Measurements from ENCODE around the gene SLC17A4. TPM values are rescaled to one million over a fixed set of nuclear protein-coding genes. Genes with fewer than 3 reads are reported as not detected.

The SLC17A4 gene
- total and polyA plus RNA-seq, 7 donors, result under 0.01 to 24.7 (median 10.6) TPM; not detected in 3

DNA sequence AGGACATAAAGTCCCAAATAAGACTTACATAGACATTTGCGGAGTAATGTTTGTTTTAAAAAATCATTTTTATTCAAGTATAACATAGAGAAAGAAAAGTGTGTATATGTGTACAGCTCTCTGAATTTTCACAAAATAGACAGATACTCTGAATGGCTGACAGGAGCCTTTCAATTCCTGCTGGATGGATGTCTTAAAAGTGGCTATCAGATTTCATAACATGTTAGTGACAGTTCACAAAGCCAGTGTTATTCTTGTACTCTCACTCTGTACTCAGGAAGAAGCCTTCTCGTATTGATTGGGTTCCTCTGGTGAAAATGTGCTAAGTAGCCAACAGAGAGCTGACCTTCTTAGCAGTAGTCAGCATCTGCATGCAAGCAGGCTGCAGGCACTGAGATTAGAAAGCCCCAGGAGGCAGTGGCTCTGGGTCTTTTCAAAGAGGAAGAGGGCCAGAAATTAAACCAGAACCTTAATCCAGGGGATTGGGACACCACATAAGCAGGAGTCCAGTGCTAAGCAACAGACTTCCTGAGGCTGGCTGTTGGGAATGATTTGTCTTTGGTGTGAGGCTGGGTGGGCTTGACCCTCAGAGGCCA is 19.7 kb downstream of the SLC17A4 start:
- intact Hi-C loops (cut with DNase I), result no loop called here
- no peak overlapping the region for H3K4me3 ChIP-seq
- H3K4me1 ChIP-seq, result no peaks in the 10 kb centered on the region
- TF ChIP-seq EP300 (IDR thresholded peaks at IDR 0.05), result no peak
- no peak overlapping the region for H3K27ac ChIP-seq
- peaks cover 0 to 3% (median 0%) of the 10 kb centered on the region in 3 donors for H3K27me3 ChIP-seq
- no peak for DNase-seq
- H3K36me3 ChIP-seq, result no peaks in the 10 kb centered on the region
- H3K9me3 ChIP-seq, result no peaks in the 10 kb centered on the region
- 64 to 74% methylated on average over 2 of the region's 2 CpGs for whole genome bisulfite sequencing, 2 donors

DNA sequence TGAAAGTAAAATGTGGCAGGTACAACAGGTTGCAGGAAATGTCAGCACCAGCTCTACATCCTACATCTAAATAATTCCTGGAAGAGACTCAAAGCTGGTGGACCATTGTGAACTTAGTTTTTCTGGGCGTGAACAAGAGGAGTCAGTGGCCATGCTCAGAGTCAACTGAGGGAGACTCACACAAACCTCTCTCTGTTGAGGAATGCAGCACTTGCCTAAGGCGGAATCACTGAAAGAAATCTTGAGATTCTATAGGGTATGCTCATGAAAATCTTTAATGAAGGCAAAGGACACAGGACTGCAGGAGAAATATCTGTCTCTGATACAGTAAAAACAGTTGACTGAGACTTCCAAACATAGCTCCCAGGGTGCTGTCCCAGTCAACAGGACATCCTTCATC is 22.5 kb downstream of the SLC17A4 start:
- Histone ChIP-seq H3K27ac (no peak overlapping the region), H3K36me3 (no peaks in the 10 kb centered on the region), H3K27me3 (peaks cover 0 to 3% (median 0%) of the 10 kb centered on the region in 3 donors), H3K9me3 (no peaks in the 10 kb centered on the region), H3K4me3 (no peak overlapping the region), H3K4me1 (no peaks in the 10 kb centered on the region)
- no peak for TF ChIP-seq POLR2AphosphoS5 (IDR thresholded peaks at IDR 0.05)
- no peak for TF ChIP-seq POLR2A (IDR thresholded peaks at IDR 0.05)
- no peak for TF ChIP-seq CTCF (IDR thresholded peaks at IDR 0.05)
- TF ChIP-seq EP300 (IDR thresholded peaks at IDR 0.05), result no peak
- 63 to 93% methylated on average over 2 of the region's 2 CpGs for WGBS, 2 donors
- DNase-seq, result no peak
- intact Hi-C loops (cut with DNase I), result no loop called here

GRCh38 chr6:25777856-25778649 is 23.5 kb downstream of the SLC17A4 start:
- Histone ChIP-seq H3K27me3 (peaks cover 0 to 3% (median 0%) of the 10 kb centered on the region in 3 donors), H3K4me3 (no peak overlapping the region), H3K27ac (no peak overlapping the region), H3K36me3 (no peaks in the 10 kb centered on the region), H3K9me3 (no peaks in the 10 kb centered on the region), H3K4me1 (no peaks in the 10 kb centered on the region)
- intact Hi-C loops (cut with DNase I), result no loop called here
- DNase-seq, result no peak
- WGBS, 2 donors, result 82 to 85% methylated on average over 4 of the region's 4 CpGs
- TF ChIP-seq POLR2A (IDR thresholded peaks at IDR 0.05) (no peak), EP300 (IDR thresholded peaks at IDR 0.05) (no peak), CTCF (IDR thresholded peaks at IDR 0.05) (no peak), POLR2AphosphoS5 (IDR thresholded peaks at IDR 0.05) (no peak)

DNA sequence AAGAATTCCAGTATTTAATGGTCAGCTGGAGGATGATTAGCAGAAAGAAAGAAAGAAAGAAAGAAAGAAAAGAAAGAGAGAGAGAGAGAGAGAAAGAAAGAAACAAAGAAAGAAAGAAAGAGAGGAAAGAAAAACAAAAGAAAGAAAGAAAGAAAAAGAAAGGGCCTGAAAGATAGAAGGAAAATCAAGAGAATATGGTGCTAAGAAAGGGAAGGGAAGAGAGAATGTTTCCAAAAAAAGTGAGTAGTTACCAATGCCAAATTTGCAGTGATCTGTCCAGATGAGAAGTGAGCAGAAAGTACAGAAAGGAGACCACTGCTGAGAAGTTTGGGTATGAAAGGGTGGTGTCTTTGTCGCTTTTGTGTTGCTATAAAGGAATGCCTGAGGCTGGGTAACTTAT is 26.6 kb downstream of the SLC17A4 start:
- no peak overlapping the region for H3K4me3 ChIP-seq
- WGBS, 2 donors, result 93 to 96% methylated on average over 1 of the region's 1 CpG
- H3K4me1 ChIP-seq, result no peaks in the 10 kb centered on the region
- intact Hi-C loops (cut with DNase I), result loop anchor here (10.0 kb wide), 1 partner anchor 114 kb away; no protein-coding TSS in a partner anchor
- H3K9me3 ChIP-seq, result no peaks in the 10 kb centered on the region
- H3K27ac ChIP-seq, result no peak overlapping the region
- TF ChIP-seq EP300 (IDR thresholded peaks at IDR 0.05), result no peak
- TF ChIP-seq POLR2AphosphoS5 (IDR thresholded peaks at IDR 0.05), result no peak
- no peak for TF ChIP-seq CTCF (IDR thresholded peaks at IDR 0.05)
- no peak for TF ChIP-seq POLR2A (IDR thresholded peaks at IDR 0.05)
- H3K27me3 ChIP-seq, result peaks cover 0 to 3% (median 0%) of the 10 kb centered on the region in 3 donors
- DNase-seq, result no peak
- H3K36me3 ChIP-seq, result no peaks in the 10 kb centered on the region

- WGBS, 2 donors, result 85 to 87% methylated on average over 2 of the region's 2 CpGs
- no peak for DNase-seq
- Histone ChIP-seq H3K27ac (no peak overlapping the region), H3K9me3 (no peaks in the 10 kb centered on the region), H3K4me1 (no peaks in the 10 kb centered on the region), H3K4me3 (no peak overlapping the region), H3K27me3 (no peaks in the 10 kb centered on the region), H3K36me3 (no peaks in the 10 kb centered on the region)
- intact Hi-C loops (cut with DNase I), result loop anchor here (10.0 kb wide), 1 partner anchor 107 kb away; no protein-coding TSS in a partner anchor
- TF ChIP-seq EP300 (IDR thresholded peaks at IDR 0.05) (no peak), POLR2A (IDR thresholded peaks at IDR 0.05) (no peak), POLR2AphosphoS5 (IDR thresholded peaks at IDR 0.05) (no peak)
These were observed 32.9 kb downstream of the SLC17A4 start for GRCh38 chr6:25787428-25787827.

All from sigmoid colon (tissue), 7 donors.